GM19455 (cell line): ENCODE results near the gene RICTOR.
"Not testable (repeated sequence)": the region's sequence is repeated elsewhere in the genome, so short reads cannot be mapped to it uniquely, and the experiment has no call there.

Experiments used
- ATAC-seq: cut with Tn5 transposase; IDR thresholded peaks from one replicate; pipeline ENCODE4 v1.9.1; 2021; ENCODE audit not compliant: unreplicated experiment

RICTOR gene

GRCh38 chr5:39015743-39016586 is 58.2 kb downstream of the RICTOR start:
- ATAC-seq: no peak

DNA sequence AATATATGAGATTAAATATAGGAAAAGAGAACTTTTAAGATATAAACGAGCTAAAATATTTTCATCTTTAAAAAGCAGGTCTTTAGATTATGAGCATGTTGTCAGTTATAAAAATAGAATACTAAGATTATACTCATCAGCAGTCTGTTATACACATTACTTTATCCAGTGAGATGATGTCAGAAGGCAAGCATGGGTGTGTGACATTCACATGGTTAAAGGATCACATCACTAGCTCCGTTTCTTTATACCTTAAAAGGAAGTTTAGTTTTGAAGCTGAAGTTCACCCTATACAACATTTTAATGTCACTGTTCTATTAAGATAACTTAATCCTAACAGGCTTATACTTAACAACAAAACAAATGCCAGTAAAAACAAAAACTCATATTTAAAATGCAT is 59.6 kb downstream of the RICTOR start:
- ATAC-seq: no peak

GRCh38 chr5:39013938-39014337 is 60.3 kb downstream of the RICTOR start:
- ATAC-seq: no peak

DNA sequence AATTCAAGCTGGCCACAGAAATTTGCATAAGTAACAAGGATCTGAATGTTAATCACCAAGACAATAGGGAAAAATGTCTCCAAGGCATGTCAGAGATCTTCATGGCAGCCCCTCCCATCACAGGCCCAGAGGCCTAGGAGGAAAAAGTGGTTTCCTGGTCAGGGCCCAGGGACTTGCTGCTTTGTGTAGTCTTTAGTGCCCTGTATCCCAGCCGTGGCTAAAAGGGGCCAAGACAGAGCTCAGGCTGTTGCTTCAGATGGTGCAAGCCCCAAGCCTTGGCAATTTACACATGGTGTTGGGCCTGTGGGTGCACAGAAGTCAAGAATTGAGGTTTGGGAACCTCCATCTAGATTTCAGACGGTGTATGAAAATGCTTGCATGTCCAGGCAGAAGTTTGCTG is 63.2 kb downstream of the RICTOR start:
- ATAC-seq: not testable (repeated sequence)

GRCh38 chr5:39009981-39010380 is 64.2 kb downstream of the RICTOR start:
- ATAC-seq: no peak

DNA sequence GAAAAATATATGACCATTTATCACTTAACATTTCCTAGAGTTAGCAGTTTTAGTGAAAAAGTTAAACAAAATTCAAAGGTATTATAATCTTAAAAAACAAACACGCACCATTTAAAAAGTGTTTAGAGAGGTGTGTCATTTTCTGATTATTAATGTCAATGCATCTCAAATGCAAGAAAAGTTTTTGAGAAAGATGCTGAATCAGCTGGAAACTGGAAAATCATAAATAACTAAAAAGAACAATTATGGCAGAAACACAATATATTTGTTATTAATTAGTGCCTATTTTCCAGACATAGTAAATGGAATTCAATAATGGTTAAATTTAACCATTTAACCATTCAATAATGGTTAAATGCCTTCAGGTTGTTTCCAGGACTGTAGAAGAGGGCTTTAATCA is 64.9 kb downstream of the RICTOR start:
- ATAC-seq: no peak

- ATAC-seq: no peak
Measured at GRCh38 chr5:39006650-39007049, 67.5 kb downstream of the RICTOR start.

- no peak for ATAC-seq
Measured at GRCh38 chr5:39005566-39006232, 68.5 kb downstream of the RICTOR start.

DNA sequence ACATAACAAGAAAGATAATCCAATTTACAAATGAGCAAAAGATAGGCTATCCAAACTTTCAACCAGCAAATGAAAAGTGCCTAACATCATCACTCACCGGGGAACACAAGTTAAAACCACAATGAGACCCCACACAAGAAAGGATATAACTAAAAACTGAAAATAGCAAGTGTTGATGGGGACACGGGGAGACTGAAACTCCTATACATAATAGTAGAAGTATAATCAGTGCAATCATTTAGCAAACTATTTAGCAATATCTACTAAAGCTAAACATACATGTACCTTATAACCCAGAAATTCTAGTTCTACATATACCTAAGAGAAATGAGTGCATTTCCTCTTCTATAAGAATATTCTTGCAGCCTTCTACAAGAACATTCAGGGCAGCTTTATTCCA is 72.5 kb downstream of the RICTOR start:
- no peak for ATAC-seq

- no peak for ATAC-seq
Measured at GRCh38 chr5:38999037-38999436, 75.2 kb downstream of the RICTOR start.

GRCh38 chr5:38997591-38997990 is 76.6 kb downstream of the RICTOR start:
- no peak for ATAC-seq

DNA sequence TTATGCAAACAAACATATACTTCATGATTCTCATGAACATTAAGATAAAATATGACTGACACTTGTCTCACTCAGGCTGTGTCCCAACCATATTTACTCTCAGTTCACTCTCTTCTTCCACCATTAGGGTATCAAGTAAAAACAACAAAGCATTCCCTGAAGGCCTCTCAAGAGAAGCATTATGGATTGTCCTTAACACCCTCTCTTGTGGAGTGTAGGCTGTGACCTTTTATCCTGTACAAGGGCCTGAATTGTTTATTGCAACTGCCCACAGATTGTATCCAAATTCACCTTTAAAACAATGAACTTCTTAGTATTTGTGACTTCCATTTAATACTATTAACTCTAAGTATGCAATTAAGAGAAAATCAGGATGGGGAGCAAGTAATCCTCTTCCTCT is 78.1 kb downstream of the RICTOR start:
- no peak for ATAC-seq

- ATAC-seq: no peak
Measured at GRCh38 chr5:38994324-38994927, 79.8 kb downstream of the RICTOR start.

- not testable (repeated sequence) for ATAC-seq
Measured at GRCh38 chr5:38989974-38990719, 84.1 kb downstream of the RICTOR start.

- no peak for ATAC-seq
Measured at GRCh38 chr5:38985909-38986452, 88.2 kb downstream of the RICTOR start.

DNA sequence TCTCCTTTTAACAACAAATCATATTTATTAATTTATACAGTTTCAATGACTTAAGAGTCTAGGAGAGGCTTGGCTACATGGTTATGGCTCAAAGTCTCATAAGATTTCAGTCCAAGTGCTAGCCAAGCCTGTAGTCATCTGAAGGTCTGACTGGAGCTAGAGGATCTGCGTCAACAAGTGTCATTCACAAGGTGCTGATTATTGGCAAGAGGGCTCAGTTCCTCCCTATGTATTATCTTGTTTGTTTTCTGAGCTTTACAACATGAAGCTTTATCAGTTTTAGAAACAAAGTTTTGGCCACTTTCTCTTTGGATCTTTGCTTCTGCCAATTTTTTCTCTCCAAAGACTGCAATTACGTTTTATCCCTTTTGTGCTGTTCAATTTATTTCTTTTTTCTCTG is 94.7 kb downstream of the RICTOR start:
- ATAC-seq: no peak

DNA sequence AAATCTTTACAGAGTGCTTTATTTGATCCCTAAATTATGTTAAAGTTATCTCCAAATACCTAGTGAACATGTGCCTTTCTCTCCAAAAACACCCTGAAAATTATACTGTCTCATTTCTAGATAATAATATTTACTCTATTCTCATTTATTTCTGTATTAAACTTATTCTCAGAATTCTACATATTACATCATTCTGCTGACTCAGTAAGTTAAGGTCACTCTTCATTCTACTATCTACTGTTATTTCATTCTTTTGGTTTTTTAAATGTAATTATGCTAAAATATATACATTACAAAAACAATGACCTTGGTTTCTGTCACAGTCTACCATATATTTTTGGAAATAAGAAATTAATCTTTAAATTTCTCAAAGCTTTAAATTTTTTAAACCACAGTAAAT is 96.2 kb downstream of the RICTOR start:
- ATAC-seq: no peak

- no peak for ATAC-seq
Measured at GRCh38 chr5:38968665-38969064, 105.5 kb downstream of the RICTOR start.

DNA sequence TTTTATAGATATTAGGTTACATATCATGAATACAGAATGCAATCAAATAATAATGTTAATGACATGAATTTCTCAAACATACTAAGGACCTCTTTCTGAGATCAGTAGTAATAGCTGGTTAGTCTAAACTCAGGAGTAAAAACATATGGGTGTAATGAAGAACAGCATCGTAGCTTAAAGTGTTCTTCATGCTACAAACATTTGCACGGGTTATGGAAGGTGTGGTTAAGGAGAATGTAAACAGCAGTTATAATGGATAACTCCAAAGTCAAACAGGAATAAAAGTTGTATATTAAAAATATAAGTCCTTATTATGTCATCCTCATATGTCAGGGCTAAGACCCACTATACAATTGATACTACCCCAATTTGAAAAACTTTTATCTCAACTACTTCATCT is 112.5 kb downstream of the RICTOR start:
- no peak for ATAC-seq

DNA sequence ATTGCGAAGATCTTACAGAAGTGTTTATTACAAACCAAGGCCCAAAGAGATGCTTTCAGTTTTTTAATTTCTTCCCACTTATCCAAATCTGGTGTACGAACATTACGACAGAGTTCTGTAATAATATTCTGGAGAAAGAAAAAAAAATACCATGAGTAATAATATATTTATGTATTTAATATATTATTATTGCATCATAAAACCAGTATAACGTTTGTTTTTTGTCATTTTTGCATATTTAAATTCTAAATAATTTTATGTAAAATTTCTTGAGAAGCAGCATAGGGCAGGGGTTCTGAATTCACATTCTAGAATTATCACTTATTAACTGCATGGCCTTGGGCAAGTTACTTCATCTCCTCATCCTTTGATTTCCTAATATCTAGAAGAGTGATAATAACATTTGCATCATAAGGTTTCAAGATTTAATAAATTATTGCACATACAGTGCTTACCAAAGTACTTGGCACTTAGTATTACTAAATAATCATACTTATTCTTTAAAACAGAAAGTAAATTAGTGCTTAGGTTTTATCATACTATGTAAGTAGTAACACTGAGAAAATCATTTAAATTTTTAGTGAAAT is 120.7 kb downstream of the RICTOR start:
- ATAC-seq: no peak

DNA sequence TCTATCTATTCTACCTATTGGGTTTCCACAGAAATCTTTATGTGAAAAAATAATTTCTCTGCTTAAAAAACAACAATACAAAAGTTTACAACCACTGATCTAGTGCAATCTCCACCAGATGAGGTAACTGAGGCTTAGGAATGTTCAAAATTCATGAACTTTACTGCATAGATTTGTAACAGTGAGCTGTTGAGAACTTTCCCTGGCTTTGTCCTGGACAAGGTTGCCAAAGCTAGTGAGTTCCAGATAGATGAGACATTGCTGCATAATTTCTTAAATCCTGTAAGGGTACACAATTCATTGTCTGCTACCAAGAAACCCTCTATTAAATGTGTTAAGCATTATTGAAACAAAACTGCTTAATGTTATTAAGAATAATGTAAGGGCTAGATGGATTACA is 125.7 kb downstream of the RICTOR start:
- no peak for ATAC-seq
